Erythroblast (primary cell): ENCODE results near the gene RYR2.

ENCODE experiments used
- GATA1 ChIP-seq: IDR thresholded peaks from 2 replicates; pipeline ENCODE4 v1.6.1; 2011; ENCODE audit warnings: low read depth, mild to moderate bottlenecking, control low read depth, low read length, moderate library complexity
- POLR2A ChIP-seq: IDR thresholded peaks from 2 replicates; pipeline ENCODE4 v1.6.1; 2011; ENCODE audit warnings: mild to moderate bottlenecking, low read length

DNA sequence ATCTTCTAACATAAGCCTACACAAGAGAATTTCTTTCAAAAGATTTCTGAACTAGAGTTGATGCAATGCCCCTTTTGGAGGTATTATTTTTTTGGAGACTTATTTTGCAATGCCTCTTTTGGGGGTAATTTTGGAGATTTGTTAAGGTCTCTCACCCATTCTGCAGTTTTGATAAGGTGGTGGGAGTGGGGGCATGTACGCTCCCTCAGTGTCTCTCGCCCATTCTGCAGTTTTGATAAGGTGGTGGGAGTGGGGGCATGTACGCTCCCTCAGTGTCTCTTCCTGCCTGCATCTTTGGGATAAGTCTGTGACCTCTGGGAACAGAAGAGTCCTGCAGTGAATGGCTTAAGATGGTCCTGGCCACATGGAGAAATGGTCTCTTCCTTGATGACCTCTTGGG is 536.6 kb downstream of the RYR2 start:
- TF ChIP-seq POLR2A = no peak
- no peak for TF ChIP-seq GATA1
